Measurements from ENCODE around the gene GRIK3.
A peak's percentile ranks its signal among the peaks of the same experiment; 100 is the strongest.

GRIK3 gene

GRCh38 chr1:36994868-36995267 is 39.4 kb downstream of the GRIK3 start (continued):
- TF ChIP-seq ZNF747 (tag by site-specific recombination; IDR thresholded peaks at IDR 0.05) (no peak), ZIC2 (tag by site-specific recombination; IDR thresholded peaks at IDR 0.05) (no peak), ZBTB20 (tag by site-specific recombination; IDR thresholded peaks at IDR 0.05) (no peak), SP3 (tag by site-specific recombination; IDR thresholded peaks at IDR 0.05) (no peak)

GRCh38 chr1:36994294-36994693 is 40.0 kb downstream of the GRIK3 start:
- CTCF ChIA-PET, result interaction anchor here (0.6 kb wide), 1 partner anchor 85 kb away, joined by 4 read pairs; no protein-coding TSS in a partner anchor
- Histone ChIP-seq H3K36me3 (ENCODE audit: control insufficient read depth in 2 of 2, insufficient read depth in 1 of 2, low read length in 2 of 2) (no peaks in the 10 kb centered on the region), H3K4me3 (ENCODE audit: low read depth, low read length) (no peak overlapping the region), H3K9me3 (ENCODE audit: control insufficient read depth, insufficient read depth, low read depth, low read length) (no peaks in the 10 kb centered on the region), H3K4me1 (ENCODE audit: control insufficient read depth, insufficient read depth, low read length) (no peaks in the 10 kb centered on the region), H3K27ac (ENCODE audit: extremely low read depth, low read depth, low read length) (no peak overlapping the region)
- no peak for TF ChIP-seq ZNF664 (tag by site-specific recombination; IDR thresholded peaks at IDR 0.05)
- POLR2A ChIA-PET, result no interaction called here

- no peaks in the 10 kb centered on the region for H3K4me1 ChIP-seq (ENCODE audit: control insufficient read depth, insufficient read depth, low read length)
- CTCF ChIA-PET, result interaction anchor here (1.5 kb wide), 1 partner anchor 342 kb away, joined by 3 read pairs; no protein-coding TSS in a partner anchor
- H3K36me3 ChIP-seq (ENCODE audit: control insufficient read depth in 2 of 2, insufficient read depth in 1 of 2, low read length in 2 of 2), result no peaks in the 10 kb centered on the region
- POLR2A ChIA-PET, result interaction anchor here (0.7 kb wide), 1 partner anchor 438 kb away, joined by 7 read pairs; no protein-coding TSS in a partner anchor
- no peaks in the 10 kb centered on the region for H3K9me3 ChIP-seq (ENCODE audit: control insufficient read depth, insufficient read depth, low read depth, low read length)
- no peak overlapping the region for H3K4me3 ChIP-seq (ENCODE audit: low read depth, low read length)
- no peak overlapping the region for H3K27ac ChIP-seq (ENCODE audit: extremely low read depth, low read depth, low read length)
- TF ChIP-seq ZBTB7A (tag by site-specific recombination; IDR thresholded peaks at IDR 0.05; ENCODE audit: low read depth), result no peak
- TF ChIP-seq SALL2 (tag by site-specific recombination; IDR thresholded peaks at IDR 0.05; ENCODE audit: borderline replicate concordance), result no peak
- TF ChIP-seq ZSCAN4 (tag by site-specific recombination; IDR thresholded peaks at IDR 0.05), result no peak
- TF ChIP-seq ZNF157 (tag by site-specific recombination; IDR thresholded peaks at IDR 0.05), result no peak
- TF ChIP-seq ZNF677 (tag by site-specific recombination; IDR thresholded peaks at IDR 0.05), result no peak
- TF ChIP-seq, protein P1, sequence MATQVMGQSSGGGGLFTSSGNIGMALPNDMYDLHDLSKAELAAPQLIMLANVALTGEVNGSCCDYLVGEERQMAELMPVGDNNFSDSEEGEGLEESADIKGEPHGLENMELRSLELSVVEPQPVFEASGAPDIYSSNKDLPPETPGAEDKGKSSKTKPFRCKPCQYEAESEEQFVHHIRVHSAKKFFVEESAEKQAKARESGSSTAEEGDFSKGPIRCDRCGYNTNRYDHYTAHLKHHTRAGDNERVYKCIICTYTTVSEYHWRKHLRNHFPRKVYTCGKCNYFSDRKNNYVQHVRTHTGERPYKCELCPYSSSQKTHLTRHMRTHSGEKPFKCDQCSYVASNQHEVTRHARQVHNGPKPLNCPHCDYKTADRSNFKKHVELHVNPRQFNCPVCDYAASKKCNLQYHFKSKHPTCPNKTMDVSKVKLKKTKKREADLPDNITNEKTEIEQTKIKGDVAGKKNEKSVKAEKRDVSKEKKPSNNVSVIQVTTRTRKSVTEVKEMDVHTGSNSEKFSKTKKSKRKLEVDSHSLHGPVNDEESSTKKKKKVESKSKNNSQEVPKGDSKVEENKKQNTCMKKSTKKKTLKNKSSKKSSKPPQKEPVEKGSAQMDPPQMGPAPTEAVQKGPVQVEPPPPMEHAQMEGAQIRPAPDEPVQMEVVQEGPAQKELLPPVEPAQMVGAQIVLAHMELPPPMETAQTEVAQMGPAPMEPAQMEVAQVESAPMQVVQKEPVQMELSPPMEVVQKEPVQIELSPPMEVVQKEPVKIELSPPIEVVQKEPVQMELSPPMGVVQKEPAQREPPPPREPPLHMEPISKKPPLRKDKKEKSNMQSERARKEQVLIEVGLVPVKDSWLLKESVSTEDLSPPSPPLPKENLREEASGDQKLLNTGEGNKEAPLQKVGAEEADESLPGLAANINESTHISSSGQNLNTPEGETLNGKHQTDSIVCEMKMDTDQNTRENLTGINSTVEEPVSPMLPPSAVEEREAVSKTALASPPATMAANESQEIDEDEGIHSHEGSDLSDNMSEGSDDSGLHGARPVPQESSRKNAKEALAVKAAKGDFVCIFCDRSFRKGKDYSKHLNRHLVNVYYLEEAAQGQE (tag by site-specific recombination; IDR thresholded peaks at IDR 0.05), result no peak
- no peak for TF ChIP-seq ZBTB17 (tag by site-specific recombination; IDR thresholded peaks at IDR 0.05)
- TF ChIP-seq ZNF214 (tag by site-specific recombination; IDR thresholded peaks at IDR 0.05; ENCODE audit: borderline replicate concordance), result no peak
- peak; percentile 77 for TF ChIP-seq ZFHX2 (tag by site-specific recombination; conservative IDR thresholded peaks at IDR 0.05)
- TF ChIP-seq RBAK (tag by site-specific recombination; IDR thresholded peaks at IDR 0.05), result no peak
- TF ChIP-seq SCRT1 (tag by site-specific recombination; IDR thresholded peaks at IDR 0.05; ENCODE audit: borderline replicate concordance), result peak; percentile 84
- TF ChIP-seq, protein P2, sequence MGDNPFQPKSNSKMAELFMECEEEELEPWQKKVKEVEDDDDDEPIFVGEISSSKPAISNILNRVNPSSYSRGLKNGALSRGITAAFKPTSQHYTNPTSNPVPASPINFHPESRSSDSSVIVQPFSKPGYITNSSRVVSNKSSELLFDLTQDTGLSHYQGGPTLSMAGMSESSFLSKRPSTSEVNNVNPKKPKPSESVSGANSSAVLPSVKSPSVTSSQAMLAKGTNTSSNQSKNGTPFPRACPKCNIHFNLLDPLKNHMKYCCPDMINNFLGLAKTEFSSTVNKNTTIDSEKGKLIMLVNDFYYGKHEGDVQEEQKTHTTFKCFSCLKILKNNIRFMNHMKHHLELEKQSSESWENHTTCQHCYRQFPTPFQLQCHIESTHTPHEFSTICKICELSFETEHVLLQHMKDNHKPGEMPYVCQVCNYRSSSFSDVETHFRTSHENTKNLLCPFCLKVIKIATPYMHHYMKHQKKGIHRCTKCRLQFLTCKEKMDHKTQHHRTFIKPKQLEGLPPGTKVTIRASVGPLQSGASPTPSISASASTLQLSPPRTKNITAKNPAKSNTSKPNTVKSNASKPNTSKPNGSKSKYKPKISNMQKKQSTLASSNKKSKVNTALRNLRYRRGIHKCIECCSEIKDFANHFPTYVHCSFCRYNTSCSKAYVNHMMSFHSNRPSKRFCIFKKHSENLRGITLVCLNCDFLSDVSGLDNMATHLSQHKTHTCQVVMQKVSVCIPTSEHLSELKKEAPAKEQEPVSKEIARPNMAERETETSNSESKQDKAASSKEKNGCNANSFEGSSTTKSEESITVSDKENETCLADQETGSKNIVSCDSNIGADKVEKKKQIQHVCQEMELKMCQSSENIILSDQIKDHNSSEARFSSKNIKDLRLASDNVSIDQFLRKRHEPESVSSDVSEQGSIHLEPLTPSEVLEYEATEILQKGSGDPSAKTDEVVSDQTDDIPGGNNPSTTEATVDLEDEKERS (tag by site-specific recombination; IDR thresholded peaks at IDR 0.05), result no peak
- TF ChIP-seq SCRT2 (tag by site-specific recombination; IDR thresholded peaks at IDR 0.05), result peak; percentile 88
- no peak for TF ChIP-seq ZNF776 (tag by site-specific recombination; IDR thresholded peaks at IDR 0.05; ENCODE audit: borderline replicate concordance)
- TF ChIP-seq ZNF701 (tag by site-specific recombination; IDR thresholded peaks at IDR 0.05), result no peak
- peak; percentile 68 for TF ChIP-seq EGR2 (tag by site-specific recombination; IDR thresholded peaks at IDR 0.05; ENCODE audit: low read depth)
- TF ChIP-seq SP2 (tag by site-specific recombination; IDR thresholded peaks at IDR 0.05), result no peak
Measured at GRCh38 chr1:36992139-36992943, 42.0 kb downstream of the GRIK3 start.
